HepG2 (cell line): ENCODE data around the gene SLC9A8. TPM values are rescaled to one million over a fixed set of nuclear protein-coding genes. Genes with fewer than 3 reads are reported as not detected.

Experiments
- ARNT ChIP-seq: fragments of 450-650 bp; IDR thresholded peaks from 2 replicates; pipeline ENCODE4 v1.6.1; 2017
- HDAC6 ChIP-seq: fragments of 200-600 bp; sonication (generic); IDR thresholded peaks from 2 replicates; pipeline ENCODE4 v1.7.0; 2017; ENCODE audit warnings: mild to moderate bottlenecking, antibody characterized with exemption, low read length, low read depth
- NFE2L1 ChIP-seq: sonication (generic); formaldehyde crosslinking; IDR thresholded peaks from 2 replicates; pipeline ENCODE4 v1.4.0; 2020; ENCODE audit warnings: missing genetic modification reagents, mild to moderate bottlenecking, borderline replicate concordance
- RORA ChIP-seq: sonication (generic); formaldehyde crosslinking; IDR thresholded peaks from 2 replicates; pipeline ENCODE4 v1.5.0; 2020; ENCODE audit warnings: mild to moderate bottlenecking, missing genetic modification reagents, moderate library complexity
- SUZ12 ChIP-seq: fragments of 150-350 bp; IDR thresholded peaks from 2 replicates; pipeline ENCODE4 v1.6.1; 2014; ENCODE audit warnings: low read depth, low read length
- TEAD3 ChIP-seq: optimal IDR thresholded peaks from 2 replicates; pipeline ENCODE3; 2016; ENCODE audit warnings: borderline replicate concordance
- TMF1 ChIP-seq: sonication (generic); formaldehyde crosslinking; IDR thresholded peaks from 2 replicates; pipeline ENCODE4 v1.8.1; 2022; ENCODE audit warnings: low read depth, missing genetic modification reagents
- ZNF12 ChIP-seq: sonication (generic); formaldehyde crosslinking; IDR thresholded peaks from 2 replicates; pipeline ENCODE4 v1.5.0; 2020; ENCODE audit warnings: missing genetic modification reagents
- ZNF326 ChIP-seq: sonication (generic); formaldehyde crosslinking; IDR thresholded peaks from 2 replicates; pipeline ENCODE4 v1.4.0; 2020; ENCODE audit warnings: missing genetic modification reagents, borderline replicate concordance
- ZNF543 ChIP-seq: sonication (generic); formaldehyde crosslinking; IDR thresholded peaks from 2 replicates; pipeline ENCODE4 v1.4.0; 2020; ENCODE audit warnings: mild to moderate bottlenecking, missing genetic modification reagents
- polyA plus RNA-seq, 8 experiments: library from polyadenylated mRNA; depleted of rRNA in 3 of 8; stranded (reverse) in 7 of 8; unstranded in 1 of 8; fragments of >200 nt; fragmentation: Illumina TruSeq in 4 of 8; extraction: Trizol in 4 of 8; gene quantifications; 2 replicates each; pipeline versions ENCODE4 v1.2.1 to v1.2.3, GENCODE V29; 2011 to 2016; ENCODE audit warnings: low read depth in 4 of 8, missing spikeins in 1 of 8, mixed read lengths in 1 of 8; ENCODE audit not compliant: insufficient read depth in 1 of 8
- total RNA-seq, 5 experiments: library from RNA; depleted of rRNA; stranded (reverse); fragments of >200 nt; fragmentation: Illumina TruSeq; extraction: Trizol; gene quantifications; 2 replicates each; pipeline ENCODE4 v1.2.3, GENCODE V29; 2016; ENCODE audit warnings: low read depth in 1 of 5
- TF ChIP-seq, protein P1 (sequence below): IDR thresholded peaks from 2 replicates; pipeline ENCODE4 v1.4.0; 2020; ENCODE audit warnings: mild to moderate bottlenecking, missing genetic modification reagents
- TF ChIP-seq, protein P2 (sequence below), 2 experiments: sonication (generic) in 1 of 2; formaldehyde crosslinking in 1 of 2; IDR thresholded peaks; 2 replicates each; pipeline versions ENCODE4 v1.4.0 to v1.6.1; 2016 to 2020; ENCODE audit warnings: borderline replicate concordance in 1 of 2, low read depth in 1 of 2, mild to moderate bottlenecking in 1 of 2, missing genetic modification reagents in 1 of 2
- TF ChIP-seq, protein P3 (sequence below), 2 experiments: sonication (generic) in 1 of 2; formaldehyde crosslinking in 1 of 2; IDR thresholded peaks; 2 replicates each; pipeline versions ENCODE4 v1.6.1 to v1.9.0; 2014 to 2022; ENCODE audit warnings: antibody characterized with exemption in 1 of 2, borderline replicate concordance in 1 of 2, inconsistent platforms in 1 of 2, low read depth in 1 of 2, missing genetic modification reagents in 1 of 2

The SLC9A8 gene
- total and polyA plus RNA-seq, 2 of the 13 experiments (the other 11 are each of a cell fraction or from before 2014, with no cell fraction given): 4.1 to 7.4 TPM

DNA sequence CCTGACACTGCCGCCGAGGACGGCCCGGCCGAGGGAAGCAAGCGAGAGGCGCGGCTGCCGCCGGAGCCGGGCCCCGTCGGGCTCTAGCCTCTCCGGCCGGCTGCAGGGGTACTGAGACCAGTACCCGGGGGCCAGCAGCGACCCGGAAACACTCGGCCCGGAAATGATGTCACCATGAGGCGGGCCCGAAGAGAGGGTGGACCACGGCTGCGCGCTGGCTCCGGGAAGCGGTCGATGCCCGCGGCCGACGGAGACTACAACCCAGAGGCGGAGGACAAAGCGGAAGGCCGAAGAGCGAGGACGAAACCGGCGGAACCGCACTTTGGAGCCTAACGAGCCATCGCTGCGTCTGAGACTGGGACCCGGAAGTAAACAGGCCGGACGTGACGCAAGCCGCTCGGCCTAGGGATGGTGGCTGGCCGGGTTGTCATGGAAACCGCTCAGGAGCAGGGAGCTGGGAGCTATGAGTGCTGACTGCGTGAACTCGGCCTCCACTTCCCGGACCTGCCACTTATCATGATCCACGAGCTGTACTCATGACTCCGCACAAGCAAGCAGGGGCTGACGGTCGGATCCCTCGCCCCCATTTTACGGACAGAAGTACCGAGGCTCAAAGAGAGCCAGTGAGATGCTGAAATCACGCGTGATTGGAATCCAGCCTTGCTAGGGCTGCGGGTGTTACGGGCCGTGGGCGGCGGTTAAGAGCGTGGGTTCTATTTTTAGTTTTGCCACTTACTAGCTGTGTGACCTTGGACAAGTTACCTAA, 102.9 kb downstream of the SLC9A8 start, which contains the start of gene SPATA2 (continued):
- TF ChIP-seq, protein P1, sequence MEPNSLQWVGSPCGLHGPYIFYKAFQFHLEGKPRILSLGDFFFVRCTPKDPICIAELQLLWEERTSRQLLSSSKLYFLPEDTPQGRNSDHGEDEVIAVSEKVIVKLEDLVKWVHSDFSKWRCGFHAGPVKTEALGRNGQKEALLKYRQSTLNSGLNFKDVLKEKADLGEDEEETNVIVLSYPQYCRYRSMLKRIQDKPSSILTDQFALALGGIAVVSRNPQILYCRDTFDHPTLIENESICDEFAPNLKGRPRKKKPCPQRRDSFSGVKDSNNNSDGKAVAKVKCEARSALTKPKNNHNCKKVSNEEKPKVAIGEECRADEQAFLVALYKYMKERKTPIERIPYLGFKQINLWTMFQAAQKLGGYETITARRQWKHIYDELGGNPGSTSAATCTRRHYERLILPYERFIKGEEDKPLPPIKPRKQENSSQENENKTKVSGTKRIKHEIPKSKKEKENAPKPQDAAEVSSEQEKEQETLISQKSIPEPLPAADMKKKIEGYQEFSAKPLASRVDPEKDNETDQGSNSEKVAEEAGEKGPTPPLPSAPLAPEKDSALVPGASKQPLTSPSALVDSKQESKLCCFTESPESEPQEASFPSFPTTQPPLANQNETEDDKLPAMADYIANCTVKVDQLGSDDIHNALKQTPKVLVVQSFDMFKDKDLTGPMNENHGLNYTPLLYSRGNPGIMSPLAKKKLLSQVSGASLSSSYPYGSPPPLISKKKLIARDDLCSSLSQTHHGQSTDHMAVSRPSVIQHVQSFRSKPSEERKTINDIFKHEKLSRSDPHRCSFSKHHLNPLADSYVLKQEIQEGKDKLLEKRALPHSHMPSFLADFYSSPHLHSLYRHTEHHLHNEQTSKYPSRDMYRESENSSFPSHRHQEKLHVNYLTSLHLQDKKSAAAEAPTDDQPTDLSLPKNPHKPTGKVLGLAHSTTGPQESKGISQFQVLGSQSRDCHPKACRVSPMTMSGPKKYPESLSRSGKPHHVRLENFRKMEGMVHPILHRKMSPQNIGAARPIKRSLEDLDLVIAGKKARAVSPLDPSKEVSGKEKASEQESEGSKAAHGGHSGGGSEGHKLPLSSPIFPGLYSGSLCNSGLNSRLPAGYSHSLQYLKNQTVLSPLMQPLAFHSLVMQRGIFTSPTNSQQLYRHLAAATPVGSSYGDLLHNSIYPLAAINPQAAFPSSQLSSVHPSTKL (CRISPR knock-in tag): peak; percentile 62
- 0 out of 2 replicates have a peak, but pooled peaks have one; percentile 6 for TF ChIP-seq ZNF12 (CRISPR knock-in tag)
- TF ChIP-seq, protein P2, sequence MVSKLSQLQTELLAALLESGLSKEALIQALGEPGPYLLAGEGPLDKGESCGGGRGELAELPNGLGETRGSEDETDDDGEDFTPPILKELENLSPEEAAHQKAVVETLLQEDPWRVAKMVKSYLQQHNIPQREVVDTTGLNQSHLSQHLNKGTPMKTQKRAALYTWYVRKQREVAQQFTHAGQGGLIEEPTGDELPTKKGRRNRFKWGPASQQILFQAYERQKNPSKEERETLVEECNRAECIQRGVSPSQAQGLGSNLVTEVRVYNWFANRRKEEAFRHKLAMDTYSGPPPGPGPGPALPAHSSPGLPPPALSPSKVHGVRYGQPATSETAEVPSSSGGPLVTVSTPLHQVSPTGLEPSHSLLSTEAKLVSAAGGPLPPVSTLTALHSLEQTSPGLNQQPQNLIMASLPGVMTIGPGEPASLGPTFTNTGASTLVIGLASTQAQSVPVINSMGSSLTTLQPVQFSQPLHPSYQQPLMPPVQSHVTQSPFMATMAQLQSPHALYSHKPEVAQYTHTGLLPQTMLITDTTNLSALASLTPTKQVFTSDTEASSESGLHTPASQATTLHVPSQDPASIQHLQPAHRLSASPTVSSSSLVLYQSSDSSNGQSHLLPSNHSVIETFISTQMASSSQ (IDR thresholded peaks at IDR 0.05; ENCODE audit: low read depth): no peak
- TF ChIP-seq, protein P2 (CRISPR knock-in tag; IDR thresholded peaks at IDR 0.05; ENCODE audit: borderline replicate concordance): peak; percentile 87; the same call in 1 of the 2 replicates
- TF ChIP-seq SUZ12: no peak
- TF ChIP-seq ZNF543 (CRISPR knock-in tag): 0 out of 2 replicates have a peak, but pooled peaks have one; percentile 75
- no peak for TF ChIP-seq HDAC6
- no peak; the same call in 1 of the 2 replicates for TF ChIP-seq RORA (CRISPR knock-in tag)
- TF ChIP-seq TEAD3: peak; percentile 72
- TF ChIP-seq, protein P3, sequence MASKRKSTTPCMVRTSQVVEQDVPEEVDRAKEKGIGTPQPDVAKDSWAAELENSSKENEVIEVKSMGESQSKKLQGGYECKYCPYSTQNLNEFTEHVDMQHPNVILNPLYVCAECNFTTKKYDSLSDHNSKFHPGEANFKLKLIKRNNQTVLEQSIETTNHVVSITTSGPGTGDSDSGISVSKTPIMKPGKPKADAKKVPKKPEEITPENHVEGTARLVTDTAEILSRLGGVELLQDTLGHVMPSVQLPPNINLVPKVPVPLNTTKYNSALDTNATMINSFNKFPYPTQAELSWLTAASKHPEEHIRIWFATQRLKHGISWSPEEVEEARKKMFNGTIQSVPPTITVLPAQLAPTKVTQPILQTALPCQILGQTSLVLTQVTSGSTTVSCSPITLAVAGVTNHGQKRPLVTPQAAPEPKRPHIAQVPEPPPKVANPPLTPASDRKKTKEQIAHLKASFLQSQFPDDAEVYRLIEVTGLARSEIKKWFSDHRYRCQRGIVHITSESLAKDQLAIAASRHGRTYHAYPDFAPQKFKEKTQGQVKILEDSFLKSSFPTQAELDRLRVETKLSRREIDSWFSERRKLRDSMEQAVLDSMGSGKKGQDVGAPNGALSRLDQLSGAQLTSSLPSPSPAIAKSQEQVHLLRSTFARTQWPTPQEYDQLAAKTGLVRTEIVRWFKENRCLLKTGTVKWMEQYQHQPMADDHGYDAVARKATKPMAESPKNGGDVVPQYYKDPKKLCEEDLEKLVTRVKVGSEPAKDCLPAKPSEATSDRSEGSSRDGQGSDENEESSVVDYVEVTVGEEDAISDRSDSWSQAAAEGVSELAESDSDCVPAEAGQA (IDR thresholded peaks at IDR 0.05; ENCODE audit: low read depth): peak; percentile 97
- TF ChIP-seq, protein P3 (CRISPR knock-in tag; IDR thresholded peaks at IDR 0.05; ENCODE audit: borderline replicate concordance): no peak
- TF ChIP-seq TMF1 (CRISPR knock-in tag): peak; percentile 89; the same call in 1 of the 2 replicates
- TF ChIP-seq ARNT: no peak
- TF ChIP-seq NFE2L1 (CRISPR knock-in tag): peak; percentile 32; the same call in 1 of the 2 replicates
- 0 out of 2 replicates have a peak, but pooled peaks have one; percentile 34 for TF ChIP-seq ZNF326 (CRISPR knock-in tag)
